Measurements from ENCODE around the gene PRL.

Gene PRL

DNA sequence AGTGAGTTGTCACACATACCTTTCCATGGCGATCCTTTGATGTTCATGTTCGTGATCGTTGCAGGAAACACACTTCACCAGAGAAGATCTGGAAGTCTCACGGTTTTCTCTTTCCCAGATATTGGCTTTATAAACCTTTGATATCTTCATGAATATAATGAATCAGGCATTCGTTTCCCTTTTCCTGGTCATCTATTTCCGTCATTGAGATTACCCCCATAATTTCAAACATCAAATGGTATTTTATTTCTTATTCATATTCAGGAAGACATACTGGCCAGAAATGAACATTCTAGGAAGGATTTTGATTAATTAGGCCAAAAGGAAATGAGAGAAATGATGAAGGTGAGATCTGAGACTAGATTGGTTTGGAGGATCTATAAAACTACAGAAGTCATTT is at the start of gene PRL:
Gene PRL (minus strand): TSS at position 101 of the 400 bp plus-strand sequence. CDS start 54 bp downstream, at position 47.
- no peak for DNase-seq (ENCODE audit: low read depth)
- no peak within 1 kb of the TSS for H3K4me3 ChIP-seq (ENCODE audit: low read depth, low read length)
- TF ChIP-seq, protein P1, sequence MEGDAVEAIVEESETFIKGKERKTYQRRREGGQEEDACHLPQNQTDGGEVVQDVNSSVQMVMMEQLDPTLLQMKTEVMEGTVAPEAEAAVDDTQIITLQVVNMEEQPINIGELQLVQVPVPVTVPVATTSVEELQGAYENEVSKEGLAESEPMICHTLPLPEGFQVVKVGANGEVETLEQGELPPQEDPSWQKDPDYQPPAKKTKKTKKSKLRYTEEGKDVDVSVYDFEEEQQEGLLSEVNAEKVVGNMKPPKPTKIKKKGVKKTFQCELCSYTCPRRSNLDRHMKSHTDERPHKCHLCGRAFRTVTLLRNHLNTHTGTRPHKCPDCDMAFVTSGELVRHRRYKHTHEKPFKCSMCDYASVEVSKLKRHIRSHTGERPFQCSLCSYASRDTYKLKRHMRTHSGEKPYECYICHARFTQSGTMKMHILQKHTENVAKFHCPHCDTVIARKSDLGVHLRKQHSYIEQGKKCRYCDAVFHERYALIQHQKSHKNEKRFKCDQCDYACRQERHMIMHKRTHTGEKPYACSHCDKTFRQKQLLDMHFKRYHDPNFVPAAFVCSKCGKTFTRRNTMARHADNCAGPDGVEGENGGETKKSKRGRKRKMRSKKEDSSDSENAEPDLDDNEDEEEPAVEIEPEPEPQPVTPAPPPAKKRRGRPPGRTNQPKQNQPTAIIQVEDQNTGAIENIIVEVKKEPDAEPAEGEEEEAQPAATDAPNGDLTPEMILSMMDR (IDR thresholded peaks at IDR 0.05; ENCODE audit: low read depth, low read length, missing control alignments), result no peak

DNA sequence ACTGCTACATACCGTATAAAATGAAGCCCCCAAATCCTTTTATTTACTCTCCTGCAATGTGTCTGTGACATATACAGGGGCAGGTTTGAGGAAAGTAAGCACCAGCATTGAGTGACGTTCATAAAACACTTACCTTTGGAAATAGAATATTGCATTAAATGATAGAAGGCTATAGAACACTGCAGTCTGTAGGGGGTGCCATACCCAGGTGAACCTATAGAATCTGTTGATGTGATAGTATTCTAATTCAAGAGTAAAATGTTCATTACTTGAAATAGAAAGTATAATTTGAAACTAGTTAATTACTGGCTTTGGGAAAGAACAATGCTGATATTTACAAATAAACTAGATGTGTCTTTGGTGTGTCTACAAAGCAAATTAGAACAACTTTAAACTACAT is 47.0 kb upstream of the PRL start:
- DNase-seq (ENCODE audit: low read depth), result no peak
- TF ChIP-seq, protein P1 (IDR thresholded peaks at IDR 0.05; ENCODE audit: low read depth, low read length, missing control alignments), result no peak
- no peak overlapping the region for H3K4me3 ChIP-seq (ENCODE audit: low read depth, low read length)

DNA sequence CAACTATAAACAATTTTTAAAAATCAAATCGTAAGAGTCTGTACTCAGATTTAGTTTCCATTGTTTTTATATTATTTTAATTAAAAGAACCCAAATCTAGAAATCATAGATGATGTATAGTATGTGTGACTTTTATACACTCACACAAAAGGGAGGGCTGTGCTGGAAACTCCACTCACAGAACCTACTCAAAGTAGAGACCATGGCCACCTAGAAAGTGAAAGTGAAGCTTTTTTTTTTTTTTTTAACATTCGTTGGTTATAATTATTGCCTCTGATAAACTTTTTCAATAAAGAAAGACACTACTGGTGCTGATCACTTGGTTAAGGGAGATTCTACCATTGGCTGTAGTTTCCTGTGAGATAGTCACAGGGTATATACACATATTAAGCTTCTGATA is 37.9 kb upstream of the PRL start:
- DNase-seq (ENCODE audit: low read depth), result no peak
- no peak overlapping the region for H3K4me3 ChIP-seq (ENCODE audit: low read depth, low read length)
- TF ChIP-seq, protein P1 (IDR thresholded peaks at IDR 0.05; ENCODE audit: low read depth, low read length, missing control alignments), result no peak

DNA sequence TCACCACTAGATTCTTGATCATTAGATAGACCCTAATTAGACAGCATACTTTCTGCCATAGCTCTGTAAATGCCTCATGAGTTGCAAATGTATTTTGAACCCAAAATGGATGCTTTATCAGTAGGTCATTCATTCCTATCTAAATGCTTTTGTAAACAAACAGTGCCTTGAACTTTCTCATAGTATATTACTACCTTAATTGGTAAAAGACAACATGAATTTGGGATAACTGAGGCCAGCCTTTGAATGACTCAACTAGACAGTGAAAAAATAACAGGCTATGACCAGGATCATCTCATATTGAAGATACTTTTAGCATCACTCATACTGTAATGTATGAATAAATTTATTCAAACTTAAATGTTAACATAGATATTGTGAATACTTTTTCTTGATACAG is 37.0 kb upstream of the PRL start:
- DNase-seq (ENCODE audit: low read depth), result no peak
- TF ChIP-seq, protein P1 (IDR thresholded peaks at IDR 0.05; ENCODE audit: low read depth, low read length, missing control alignments), result no peak
- H3K4me3 ChIP-seq (ENCODE audit: low read depth, low read length), result no peak overlapping the region

DNA sequence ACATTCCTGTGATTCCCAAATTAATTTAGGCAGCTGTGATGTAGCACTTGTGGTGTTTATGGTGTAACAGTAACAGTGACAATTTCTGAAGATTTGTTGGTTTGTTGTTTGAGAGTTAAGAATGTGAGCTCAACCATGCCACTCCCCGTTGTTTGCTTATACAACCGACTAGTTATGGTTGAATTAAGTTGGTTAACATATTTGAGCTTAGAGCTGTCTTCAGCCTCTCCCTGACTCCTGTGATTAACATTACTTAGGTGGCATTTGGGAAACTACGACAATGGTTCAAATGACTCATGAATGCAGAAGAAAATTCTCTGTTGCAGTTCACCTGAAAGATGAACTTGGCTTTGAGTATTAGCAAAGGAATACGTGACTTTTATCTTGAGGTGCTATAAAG is 35.9 kb upstream of the PRL start:
- TF ChIP-seq, protein P1 (IDR thresholded peaks at IDR 0.05; ENCODE audit: low read depth, low read length, missing control alignments), result no peak
- DNase-seq (ENCODE audit: low read depth), result no peak
- no peak overlapping the region for H3K4me3 ChIP-seq (ENCODE audit: low read depth, low read length)

DNA sequence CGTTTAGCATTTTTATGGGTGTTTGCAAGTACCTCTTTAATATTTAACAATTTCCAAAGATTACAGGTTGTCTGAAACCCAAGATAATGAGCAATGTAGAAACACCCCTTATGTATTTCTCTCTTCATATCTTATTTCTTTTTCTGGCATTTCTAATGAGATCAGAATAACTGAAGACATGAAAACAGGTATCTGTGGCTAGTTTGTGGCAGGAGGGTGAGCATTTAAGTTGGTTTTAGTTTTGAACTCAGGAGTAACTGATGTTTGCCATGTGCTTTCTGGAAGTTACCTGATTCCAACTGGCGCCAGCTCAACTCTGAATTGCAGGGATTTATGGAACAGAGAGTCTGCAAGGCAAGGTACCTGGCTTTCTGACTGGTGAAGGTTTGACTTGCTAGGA is 35.4 kb upstream of the PRL start:
- DNase-seq (ENCODE audit: low read depth), result no peak
- TF ChIP-seq, protein P1 (IDR thresholded peaks at IDR 0.05; ENCODE audit: low read depth, low read length, missing control alignments), result no peak
- no peak overlapping the region for H3K4me3 ChIP-seq (ENCODE audit: low read depth, low read length)

DNA sequence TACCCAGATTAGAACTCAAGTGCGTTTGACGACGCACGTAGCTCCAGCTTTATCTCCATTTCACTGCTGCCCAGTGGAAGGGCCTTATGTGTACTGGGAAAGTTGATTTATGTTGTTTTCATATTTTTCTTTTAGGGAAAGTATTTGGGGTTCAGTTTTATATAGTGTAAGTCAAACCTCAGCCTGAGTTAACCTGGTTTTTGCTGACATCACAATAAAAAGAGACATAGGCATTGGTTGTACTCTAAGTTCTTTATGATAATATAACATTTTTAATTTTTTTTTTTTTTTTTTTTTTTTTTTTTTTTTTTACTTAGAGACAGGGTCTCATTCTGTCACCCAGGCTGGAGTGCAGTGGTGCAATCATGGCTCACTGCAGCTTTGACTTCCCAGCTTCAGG is 34.1 kb upstream of the PRL start:
- TF ChIP-seq, protein P1 (IDR thresholded peaks at IDR 0.05; ENCODE audit: low read depth, low read length, missing control alignments), result no peak
- DNase-seq (ENCODE audit: low read depth), result no peak
- H3K4me3 ChIP-seq (ENCODE audit: low read depth, low read length), result no peak overlapping the region

Measured in GM12864 (cell line).